Ishikawa (cell line): ENCODE measurements around the gene CLDN4.

ENCODE experiments used
- CEBPB ChIP-seq: IDR thresholded peaks from 2 replicates; pipeline ENCODE4 v1.6.1; 2012
- CREB1 ChIP-seq: IDR thresholded peaks from 2 replicates; pipeline ENCODE4 v1.6.1; 2012; ENCODE audit warnings: low read depth
- EGR1 ChIP-seq: IDR thresholded peaks from 2 replicates; pipeline ENCODE4 v1.6.1; 2012
- EP300 ChIP-seq: IDR thresholded peaks from 2 replicates; pipeline ENCODE4 v1.6.1; 2012; ENCODE audit warnings: borderline replicate concordance
- NFIC ChIP-seq: IDR thresholded peaks from 2 replicates; pipeline ENCODE4 v1.6.1; 2012
- RAD21 ChIP-seq: IDR thresholded peaks from 2 replicates; pipeline ENCODE4 v1.6.1; 2012; ENCODE audit warnings: low read depth
- REST ChIP-seq: IDR thresholded peaks from 2 replicates; pipeline ENCODE4 v1.6.1; 2012; ENCODE audit warnings: low read depth, mild to moderate bottlenecking
- TAF1 ChIP-seq: IDR thresholded peaks from 2 replicates; pipeline ENCODE4 v1.6.1; 2012; ENCODE audit warnings: low read depth, mild to moderate bottlenecking
- TCF12 ChIP-seq: IDR thresholded peaks from 2 replicates; pipeline ENCODE4 v1.6.1; 2012; ENCODE audit warnings: low read depth
- YY1 ChIP-seq: IDR thresholded peaks from 2 replicates; pipeline ENCODE4 v1.6.1; 2012; ENCODE audit warnings: low read depth
- ZBTB7A ChIP-seq: IDR thresholded peaks from 2 replicates; pipeline ENCODE4 v1.6.1; 2012; ENCODE audit warnings: low read depth
- TF ChIP-seq, protein P1 (sequence below): IDR thresholded peaks from 2 replicates; pipeline ENCODE4 v1.6.1; 2012

DNA sequence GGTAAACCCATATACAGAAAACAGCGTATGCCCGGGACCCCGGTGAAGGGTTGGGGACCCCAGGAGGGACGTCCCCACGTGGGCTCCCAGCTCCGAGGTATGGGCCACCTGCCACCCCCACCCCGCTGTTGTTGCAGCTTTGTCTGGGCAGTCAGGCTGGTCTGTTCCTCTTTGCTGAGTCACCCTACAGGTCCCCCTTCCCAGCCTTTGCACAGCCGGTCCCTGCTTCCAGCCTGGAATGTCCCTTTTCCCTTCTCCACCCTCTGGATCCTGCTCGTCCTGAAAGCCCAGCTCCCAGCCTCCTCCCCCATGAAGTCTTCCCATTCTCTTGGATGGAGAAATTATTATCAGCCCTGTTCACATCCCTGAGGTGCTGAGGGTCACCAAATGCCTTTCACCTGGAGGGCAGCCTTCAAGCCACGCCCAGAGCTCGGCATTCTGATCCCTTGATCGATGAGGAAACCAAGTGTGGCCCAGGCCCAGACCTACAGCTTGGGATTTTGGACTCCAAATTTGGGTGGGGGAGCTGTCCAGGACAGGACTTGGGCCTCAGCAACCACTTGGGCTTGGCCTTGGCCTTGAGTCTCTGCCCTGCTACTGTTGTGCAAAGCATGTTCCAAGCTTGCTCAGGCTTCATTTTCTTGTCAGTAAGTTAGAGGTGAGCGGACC, 2.6 kb downstream of the CLDN4 start:
- TF ChIP-seq EGR1 (no peak), YY1 (no peak), REST (peak; percentile 64), EP300 (peak; percentile 29; the same call in 1 of the 2 replicates), CEBPB (no peak), TAF1 (no peak), TCF12 (peak; percentile 22; the same call in 1 of the 2 replicates), ZBTB7A (peak; percentile 49; the same call in 1 of the 2 replicates), NFIC (no peak), RAD21 (no peak; the same call in 1 of the 2 replicates), CREB1 (no peak)
- TF ChIP-seq, protein P1, sequence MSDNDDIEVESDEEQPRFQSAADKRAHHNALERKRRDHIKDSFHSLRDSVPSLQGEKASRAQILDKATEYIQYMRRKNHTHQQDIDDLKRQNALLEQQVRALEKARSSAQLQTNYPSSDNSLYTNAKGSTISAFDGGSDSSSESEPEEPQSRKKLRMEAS = 0 out of 2 replicates have a peak, but pooled peaks have one; percentile 29
